ENCODE results near the gene RGL1.

Gene RGL1

DNA sequence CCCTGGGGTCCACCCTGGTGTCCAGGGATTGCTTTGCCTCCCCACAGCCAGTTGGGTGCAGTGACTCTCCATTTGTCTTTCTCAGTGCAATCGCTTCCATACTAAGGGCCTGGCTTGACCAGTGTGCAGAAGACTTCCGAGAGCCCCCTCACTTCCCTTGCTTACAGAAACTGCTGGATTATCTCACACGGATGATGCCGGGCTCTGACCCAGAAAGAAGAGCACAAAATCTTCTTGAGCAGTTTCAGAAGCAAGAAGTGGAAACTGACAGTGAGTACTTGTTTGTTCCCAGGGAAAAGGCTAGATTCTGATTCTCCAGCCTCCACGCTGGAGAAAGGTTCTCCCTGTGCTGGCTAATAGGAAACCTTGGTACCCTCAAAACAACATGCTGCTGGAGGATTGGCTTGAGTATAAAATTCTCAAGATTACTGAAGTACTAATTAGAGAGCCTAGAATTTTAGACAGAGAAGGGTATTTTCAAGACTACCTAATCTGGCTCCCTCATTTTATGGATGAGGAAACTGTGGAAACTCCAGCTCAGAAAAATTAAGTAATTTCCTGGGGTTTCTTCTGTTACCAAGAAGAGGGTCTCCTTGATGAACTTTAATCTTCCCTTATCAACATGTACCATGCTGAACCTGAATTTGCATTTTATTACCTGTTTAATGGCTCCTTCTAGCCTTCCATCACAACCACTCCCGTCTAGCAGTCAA is 75.8 kb downstream of the RGL1 start:
- H3K9me3 ChIP-seq: peaks cover 27% of the 10 kb centered on the region; the same call in 1 of the 2 replicates
- H3K4me3 ChIP-seq: no peak overlapping the region
- H4K20me1 ChIP-seq: no peaks in the 10 kb centered on the region
- peaks cover 79% of the 10 kb centered on the region for H3K4me1 ChIP-seq
- no peaks in the 10 kb centered on the region for H3K27me3 ChIP-seq
- H3K36me3 ChIP-seq: peaks cover 63% of the 10 kb centered on the region
- H3K27ac ChIP-seq: no peak overlapping the region
- no peak overlapping the region for H3K9ac ChIP-seq
- no peak for TF ChIP-seq Cebpa-rat (IDR thresholded peaks at IDR 0.05)
- no peak overlapping the region for H3K4me2 ChIP-seq

GRCh38 chr1:183881387-183882131 is 76.6 kb downstream of the RGL1 start:
- Histone ChIP-seq H3K4me2 (no peak overlapping the region), H3K27ac (peak overlapping the region; percentile 24; the same call in 1 of the 2 replicates), H3K9me3 (peaks cover 27% of the 10 kb centered on the region; the same call in 1 of the 2 replicates), H3K9ac (no peak overlapping the region), H3K4me1 (peaks cover 78% of the 10 kb centered on the region), H3K27me3 (no peaks in the 10 kb centered on the region), H4K20me1 (no peaks in the 10 kb centered on the region), H3K36me3 (peaks cover 71% of the 10 kb centered on the region), H3K4me3 (no peak overlapping the region)
- no peak for TF ChIP-seq Cebpa-rat (IDR thresholded peaks at IDR 0.05)

DNA sequence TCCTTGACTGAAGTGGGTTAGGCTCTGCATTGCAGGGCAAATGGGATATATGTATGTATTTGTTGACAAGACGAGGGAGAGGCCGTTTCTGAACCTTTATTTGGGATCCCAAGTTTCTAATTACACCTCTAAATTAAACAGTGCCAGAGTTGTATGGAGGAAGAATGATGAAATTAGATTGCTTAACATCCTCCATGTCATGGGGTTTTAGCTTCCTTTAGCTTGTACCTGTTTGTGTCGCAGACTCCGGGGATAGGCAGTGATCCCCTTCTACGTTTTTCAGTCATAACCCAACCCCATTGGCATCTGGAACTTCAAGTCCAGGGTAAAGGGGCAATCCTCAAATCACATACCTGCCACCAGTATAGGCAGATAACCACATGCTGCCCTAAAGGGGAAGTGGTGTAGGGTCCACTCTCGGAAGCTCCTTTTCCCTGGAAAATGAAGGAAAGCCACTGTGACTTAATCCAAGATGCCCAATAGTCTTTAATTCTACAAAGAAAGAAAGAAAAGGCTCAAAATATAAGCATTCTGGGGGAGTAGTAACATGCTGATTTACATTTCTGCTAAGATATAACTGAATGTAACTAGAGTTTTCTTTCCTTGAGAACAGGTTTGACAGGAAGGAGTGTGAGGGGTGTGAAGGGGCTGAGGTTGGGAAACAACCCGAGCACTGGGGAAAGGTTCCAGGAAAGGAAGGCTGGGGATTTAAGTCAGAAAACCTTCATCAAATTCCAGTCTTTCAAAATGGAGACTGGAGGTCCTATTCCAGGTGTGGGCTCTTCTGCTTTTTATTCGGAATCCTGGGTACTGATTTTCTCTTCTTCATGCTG is 77.6 kb downstream of the RGL1 start:
- no peaks in the 10 kb centered on the region for H4K20me1 ChIP-seq
- H3K4me1 ChIP-seq: peaks cover 76% of the 10 kb centered on the region
- H3K9ac ChIP-seq: no peak overlapping the region
- H3K36me3 ChIP-seq: peaks cover 77% of the 10 kb centered on the region
- H3K27me3 ChIP-seq: no peaks in the 10 kb centered on the region
- peaks cover 27% of the 10 kb centered on the region; the same call in 1 of the 2 replicates for H3K9me3 ChIP-seq
- TF ChIP-seq Cebpa-rat (IDR thresholded peaks at IDR 0.05): no peak
- peak overlapping the region; percentile 60; the same call in 1 of the 2 replicates for H3K27ac ChIP-seq
- H3K4me3 ChIP-seq: no peak overlapping the region
- H3K4me2 ChIP-seq: peak overlapping the region; percentile 25; the same call in 1 of the 2 replicates

DNA sequence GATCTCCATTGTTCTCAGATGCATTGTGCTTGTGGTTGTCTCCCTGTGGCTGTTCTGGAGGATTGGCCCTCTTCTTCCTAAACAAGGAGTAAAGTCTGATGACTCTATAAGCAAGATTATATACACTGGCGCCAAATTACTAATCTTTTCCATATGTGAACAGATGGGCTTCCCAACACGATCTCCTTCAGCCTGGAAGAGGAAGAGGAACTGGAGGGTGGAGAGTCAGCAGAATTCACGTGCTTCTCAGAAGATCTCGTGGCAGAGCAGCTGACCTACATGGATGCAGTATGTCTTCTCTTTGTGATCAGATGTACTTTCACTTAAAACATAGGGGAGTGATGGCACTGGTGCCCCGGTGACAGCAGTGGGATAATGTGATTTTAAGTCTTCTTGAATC is 78.7 kb downstream of the RGL1 start:
- Histone ChIP-seq H3K4me2 (peak overlapping the region; percentile 25; the same call in 1 of the 2 replicates), H3K9me3 (peaks cover 27% of the 10 kb centered on the region; the same call in 1 of the 2 replicates), H3K4me1 (peaks cover 76% of the 10 kb centered on the region), H3K4me3 (no peak overlapping the region), H3K27me3 (no peaks in the 10 kb centered on the region), H3K9ac (no peak overlapping the region), H3K36me3 (peaks cover 77% of the 10 kb centered on the region), H3K27ac (peak overlapping the region; percentile 60), H4K20me1 (no peaks in the 10 kb centered on the region)
- no peak for TF ChIP-seq Cebpa-rat (IDR thresholded peaks at IDR 0.05)

- Histone ChIP-seq H4K20me1 (no peaks in the 10 kb centered on the region), H3K4me2 (peak overlapping the region; percentile 11; the same call in 1 of the 2 replicates), H3K9ac (no peak overlapping the region), H3K27me3 (no peaks in the 10 kb centered on the region), H3K9me3 (peaks cover 27% of the 10 kb centered on the region; the same call in 1 of the 2 replicates), H3K4me1 (peaks cover 79% of the 10 kb centered on the region), H3K4me3 (no peak overlapping the region), H3K27ac (peak overlapping the region; percentile 60; the same call in 1 of the 2 replicates), H3K36me3 (peaks cover 82% of the 10 kb centered on the region)
- TF ChIP-seq Cebpa-rat (IDR thresholded peaks at IDR 0.05): no peak
These were observed 79.6 kb downstream of the RGL1 start for GRCh38 chr1:183884526-183884925.

- Histone ChIP-seq H3K36me3 (peaks cover 80% of the 10 kb centered on the region), H3K27me3 (no peaks in the 10 kb centered on the region), H3K4me1 (peaks cover 79% of the 10 kb centered on the region), H3K4me3 (no peak overlapping the region), H3K27ac (0 out of 2 replicates have a peak overlapping the region, but pooled peaks have one; percentile 60), H3K9ac (no peak overlapping the region), H3K4me2 (peak overlapping the region; percentile 11), H4K20me1 (no peaks in the 10 kb centered on the region), H3K9me3 (peaks cover 27% of the 10 kb centered on the region; the same call in 1 of the 2 replicates)
- no peak for TF ChIP-seq Cebpa-rat (IDR thresholded peaks at IDR 0.05)
These were observed 80.3 kb downstream of the RGL1 start for GRCh38 chr1:183885142-183885735.

DNA sequence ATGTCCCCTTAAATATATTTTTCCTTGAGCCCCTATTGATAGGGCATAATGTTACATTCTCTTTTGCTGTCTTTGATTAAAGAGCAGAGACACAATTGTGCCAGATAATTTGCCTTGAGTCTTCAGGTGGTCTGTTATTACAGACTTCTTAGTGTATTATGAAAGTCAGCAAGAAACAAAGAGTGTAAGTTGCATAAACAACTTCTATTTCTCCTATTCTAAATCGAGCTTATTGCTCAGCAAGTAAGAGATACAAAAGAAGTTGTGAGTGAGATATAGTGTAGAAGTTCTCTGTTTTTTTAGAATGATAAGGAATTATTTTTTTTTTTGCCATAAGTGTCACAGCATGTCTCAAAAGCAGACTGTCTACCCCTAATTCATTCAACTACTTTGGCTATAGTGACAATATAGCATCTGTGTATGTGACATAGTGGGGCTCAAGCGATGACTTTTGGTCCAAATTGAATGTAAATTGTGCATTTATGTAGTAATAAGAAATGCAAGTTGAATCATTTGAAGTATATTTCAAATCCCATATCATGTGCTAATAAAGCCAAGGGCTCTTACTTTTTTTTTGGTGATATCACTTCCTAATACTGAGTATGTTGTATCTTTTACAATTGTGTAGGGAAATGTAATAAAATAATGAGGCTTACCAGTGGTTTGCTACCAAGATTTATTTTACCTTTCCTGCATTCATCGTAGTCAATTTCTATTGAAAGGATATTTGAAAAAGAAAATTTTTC is 81.3 kb downstream of the RGL1 start:
- peak overlapping the region; percentile 15; the same call in 1 of the 2 replicates for H3K4me2 ChIP-seq
- H3K4me1 ChIP-seq: peaks cover 85% of the 10 kb centered on the region
- H3K9me3 ChIP-seq: peaks cover 26% of the 10 kb centered on the region; the same call in 1 of the 2 replicates
- TF ChIP-seq Cebpa-rat (IDR thresholded peaks at IDR 0.05): no peak
- no peak overlapping the region for H3K4me3 ChIP-seq
- H3K9ac ChIP-seq: no peak overlapping the region
- peaks cover 78% of the 10 kb centered on the region for H3K36me3 ChIP-seq
- peak overlapping the region; percentile 45 for H3K27ac ChIP-seq
- no peaks in the 10 kb centered on the region for H4K20me1 ChIP-seq
- H3K27me3 ChIP-seq: no peaks in the 10 kb centered on the region

DNA sequence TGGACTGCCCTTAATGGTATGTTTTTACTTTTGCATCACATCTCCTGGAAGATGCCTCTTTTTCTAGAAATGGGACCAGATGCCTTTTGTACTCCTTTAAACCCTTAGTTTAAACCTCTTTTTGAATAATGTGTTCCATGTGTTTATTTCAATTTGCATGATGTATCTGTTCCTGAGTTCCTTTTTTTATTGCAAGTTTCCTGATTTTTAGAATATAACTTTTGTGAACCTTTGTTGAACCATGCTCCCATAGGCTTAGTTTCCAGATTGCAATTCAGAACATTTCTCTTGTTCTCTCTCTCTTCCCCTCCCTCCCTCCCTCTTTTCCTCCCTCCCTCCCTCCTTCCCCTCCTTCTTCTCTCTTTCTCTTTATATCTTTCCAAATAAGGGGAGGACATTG is 81.9 kb downstream of the RGL1 start:
- Histone ChIP-seq H3K36me3 (peaks cover 78% of the 10 kb centered on the region), H3K9me3 (peaks cover 20% of the 10 kb centered on the region; the same call in 1 of the 2 replicates), H3K4me3 (no peak overlapping the region), H4K20me1 (no peaks in the 10 kb centered on the region), H3K4me2 (peak overlapping the region; percentile 82; the same call in 1 of the 2 replicates), H3K9ac (no peak overlapping the region), H3K27ac (peak overlapping the region; percentile 76; the same call in 1 of the 2 replicates), H3K27me3 (no peaks in the 10 kb centered on the region), H3K4me1 (peaks cover 89% of the 10 kb centered on the region)
- TF ChIP-seq Cebpa-rat (IDR thresholded peaks at IDR 0.05): no peak

All from BLaER1 (cell line).